GM23338 (cell line): Measurements from ENCODE around the gene CCNB3. TPM values are rescaled to one million over a fixed set of nuclear protein-coding genes. Genes with fewer than 3 reads are reported as not detected.

Source experiments
- ATAC-seq: fragments of 200-7000 bp; cut with Tn5 transposase; 3 replicates; pipeline ENCODE4 v1.9.1; 2020
- DNase-seq: peaks from one replicate; pipeline ENCODE4 v3.0.0-alpha.2; 2015; ENCODE audit warnings: low spot score
- H2AFZ ChIP-seq: fragments of 200-600 bp; sonication (generic); 2 replicates; pipeline ENCODE4 v1.8.0; 2016; ENCODE audit warnings: antibody characterized with exemption, mild to moderate bottlenecking, moderate library complexity
- H3F3A ChIP-seq: fragments of 200-600 bp; sonication (generic); replicated peaks from 2 replicates; pipeline ENCODE4 v1.8.0; 2017; ENCODE audit warnings: antibody characterized with exemption, mixed run types, low read depth
- H3K27ac ChIP-seq: fragments of 200-600 bp; sonication (generic); 2 replicates; pipeline ENCODE4 v1.6.1; 2016; ENCODE audit warnings: low read depth
- H3K27me3 ChIP-seq: fragments of 200-600 bp; sonication (generic); 2 replicates; pipeline ENCODE4 v1.8.0; 2016; ENCODE audit warnings: mild to moderate bottlenecking, mixed run types, moderate library complexity; ENCODE audit not compliant: insufficient read depth
- H3K36me3 ChIP-seq: fragments of 200-600 bp; sonication (generic); 2 replicates; pipeline ENCODE4 v1.8.0; 2016; ENCODE audit warnings: mild to moderate bottlenecking; ENCODE audit not compliant: insufficient read depth
- H3K4me1 ChIP-seq: fragments of 200-600 bp; sonication (generic); 2 replicates; pipeline ENCODE4 v1.8.0; 2016; ENCODE audit warnings: mild to moderate bottlenecking, moderate library complexity; ENCODE audit not compliant: insufficient read depth
- H3K4me2 ChIP-seq: fragments of 200-600 bp; sonication (generic); 2 replicates; pipeline ENCODE4 v1.7.1; 2017; ENCODE audit warnings: mixed run types
- H3K4me3 ChIP-seq: fragments of 200-600 bp; sonication (generic); 2 replicates; pipeline ENCODE4 v1.6.1; 2016; ENCODE audit warnings: mixed run types
- H3K79me2 ChIP-seq: fragments of 200-600 bp; sonication (generic); replicated peaks from 2 replicates; pipeline ENCODE4 v1.8.0; 2017; ENCODE audit warnings: mild to moderate bottlenecking; ENCODE audit not compliant: insufficient read depth
- H3K9me2 ChIP-seq: fragments of 200-600 bp; sonication (generic); 2 replicates; pipeline ENCODE4 v1.8.0; 2017; ENCODE audit not compliant: insufficient read depth
- H4K20me1 ChIP-seq: fragments of 200-600 bp; sonication (generic); replicated peaks from 2 replicates; pipeline ENCODE4 v1.8.0; 2017; ENCODE audit warnings: mild to moderate bottlenecking; ENCODE audit not compliant: insufficient read depth
- H3K27ac Mint-ChIP-seq: 2 replicates; pipeline ENCODE4 v1.8.0; 2020; ENCODE audit warnings: inconsistent platforms, mild to moderate bottlenecking, moderate library complexity, mixed read lengths
- H3K27me3 Mint-ChIP-seq: 3 replicates; pipeline ENCODE4 v1.8.0; 2022; ENCODE audit warnings: low read depth, mild to moderate bottlenecking, moderate library complexity, mixed read lengths, inconsistent platforms; ENCODE audit not compliant: insufficient read depth, poor library complexity
- H3K36me3 Mint-ChIP-seq: 3 replicates; pipeline ENCODE4 v1.8.0; 2021; ENCODE audit warnings: low read depth, mild to moderate bottlenecking, inconsistent platforms, moderate library complexity, mixed read lengths
- H3K4me1 Mint-ChIP-seq: 3 replicates; pipeline ENCODE4 v1.8.0; 2020; ENCODE audit warnings: mild to moderate bottlenecking, inconsistent platforms, mixed read lengths
- H3K4me3 Mint-ChIP-seq: 3 replicates; pipeline ENCODE4 v1.8.0; 2021; ENCODE audit warnings: moderate library complexity, mild to moderate bottlenecking, inconsistent platforms, mixed read lengths
- H3K9me3 Mint-ChIP-seq: 3 replicates; pipeline ENCODE4 v1.8.0; 2020; ENCODE audit warnings: moderate library complexity, mild to moderate bottlenecking, inconsistent platforms, mixed read lengths
- CREB1 ChIP-seq: fragments of 250-450 bp; sonication (Bioruptor Pico); IDR thresholded peaks from 2 replicates; pipeline ENCODE4 v1.5.0; 2020; ENCODE audit warnings: low read depth, mild to moderate bottlenecking, moderate library complexity
- EZH2 ChIP-seq: fragments of 200-600 bp; sonication (generic); IDR thresholded peaks from one replicate; pipeline ENCODE4 v1.8.0; 2017; ENCODE audit warnings: antibody characterized with exemption, mild to moderate bottlenecking, low read depth; ENCODE audit not compliant: unreplicated experiment
- EZH2phosphoT487 ChIP-seq: fragments of 200-600 bp; sonication (generic); IDR thresholded peaks from one replicate; pipeline ENCODE4 v1.8.1; 2018; ENCODE audit warnings: antibody characterized with exemption; ENCODE audit not compliant: unreplicated experiment
- JUNB ChIP-seq: IDR thresholded peaks from one replicate; pipeline ENCODE4 v1.6.1; 2016; ENCODE audit warnings: antibody characterized with exemption; ENCODE audit not compliant: unreplicated experiment
- POLR2AphosphoS5 ChIP-seq: IDR thresholded peaks from 2 replicates; pipeline ENCODE4 v1.6.1; 2016; ENCODE audit warnings: antibody characterized with exemption, low read depth
- ZNF114 ChIP-seq: fragments of 250-450 bp; sonication (Bioruptor Pico); IDR thresholded peaks from 2 replicates; pipeline ENCODE4 v1.5.0; 2020; ENCODE audit warnings: mild to moderate bottlenecking, moderate library complexity
- polyA plus RNA-seq: library from polyadenylated mRNA; unstranded; fragments of >200 nt; fragmentation: Nextera tagmentation; extraction: Ambion mirVana; gene quantifications from 2 replicates; pipeline ENCODE4 v1.2.1, GENCODE V29; 2016
- total RNA-seq: library from RNA; depleted of rRNA; stranded (reverse); fragments of >200 nt; shearing (Covaris generic); gene quantifications from 2 replicates; pipeline ENCODE4 v1.2.3, GENCODE V29; 2014
- TF ChIP-seq, protein P1 (sequence below): fragments of 250-450 bp; sonication (Bioruptor Pico); IDR thresholded peaks from 2 replicates; pipeline ENCODE4 v1.5.0; 2020; ENCODE audit warnings: mild to moderate bottlenecking, moderate library complexity
- TF ChIP-seq, protein P2 (sequence below), 2 experiments: fragments of 200-600 bp in 1 of 2; sonication (generic) in 1 of 2; conservative IDR thresholded peaks; 2 replicates each; pipeline versions ENCODE4 v1.5.1 to v1.6.1; 2016 to 2017; ENCODE audit warnings: antibody characterized with exemption in 2 of 2, low read depth in 2 of 2, mild to moderate bottlenecking in 2 of 2, moderate library complexity in 1 of 2

Gene CCNB3
- total and polyA plus RNA-seq, 2 experiments from 2014 or later, result 0.13 to 1.2 TPM

DNA sequence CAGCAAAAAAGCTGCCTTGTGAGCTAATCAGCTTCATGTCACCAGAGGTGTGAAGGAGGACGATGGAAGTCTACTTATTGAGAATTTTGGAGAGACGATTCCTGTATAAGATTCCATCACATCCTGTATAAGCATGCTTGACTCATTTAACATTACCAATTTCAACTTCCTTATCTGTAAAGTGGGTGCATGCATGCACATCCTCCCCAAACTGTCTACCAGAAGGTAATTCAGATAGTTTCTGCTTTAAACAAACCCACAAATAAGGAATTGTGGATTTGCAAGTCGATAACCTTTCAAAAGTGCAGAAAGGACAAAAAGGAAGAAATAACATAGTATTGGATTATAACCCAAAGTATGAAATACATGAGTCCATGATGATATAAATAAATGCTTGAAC lies 34.8 kb upstream of the CCNB3 start:
- no peaks in the 10 kb centered on the region for H3F3A ChIP-seq
- no peaks in the 10 kb centered on the region for H3K27me3 ChIP-seq
- no peaks in the 10 kb centered on the region for H3K27me3 Mint-ChIP-seq
- no peak overlapping the region for H3K4me2 ChIP-seq
- no peak overlapping the region for H3K4me3 Mint-ChIP-seq
- TF ChIP-seq, protein P1, sequence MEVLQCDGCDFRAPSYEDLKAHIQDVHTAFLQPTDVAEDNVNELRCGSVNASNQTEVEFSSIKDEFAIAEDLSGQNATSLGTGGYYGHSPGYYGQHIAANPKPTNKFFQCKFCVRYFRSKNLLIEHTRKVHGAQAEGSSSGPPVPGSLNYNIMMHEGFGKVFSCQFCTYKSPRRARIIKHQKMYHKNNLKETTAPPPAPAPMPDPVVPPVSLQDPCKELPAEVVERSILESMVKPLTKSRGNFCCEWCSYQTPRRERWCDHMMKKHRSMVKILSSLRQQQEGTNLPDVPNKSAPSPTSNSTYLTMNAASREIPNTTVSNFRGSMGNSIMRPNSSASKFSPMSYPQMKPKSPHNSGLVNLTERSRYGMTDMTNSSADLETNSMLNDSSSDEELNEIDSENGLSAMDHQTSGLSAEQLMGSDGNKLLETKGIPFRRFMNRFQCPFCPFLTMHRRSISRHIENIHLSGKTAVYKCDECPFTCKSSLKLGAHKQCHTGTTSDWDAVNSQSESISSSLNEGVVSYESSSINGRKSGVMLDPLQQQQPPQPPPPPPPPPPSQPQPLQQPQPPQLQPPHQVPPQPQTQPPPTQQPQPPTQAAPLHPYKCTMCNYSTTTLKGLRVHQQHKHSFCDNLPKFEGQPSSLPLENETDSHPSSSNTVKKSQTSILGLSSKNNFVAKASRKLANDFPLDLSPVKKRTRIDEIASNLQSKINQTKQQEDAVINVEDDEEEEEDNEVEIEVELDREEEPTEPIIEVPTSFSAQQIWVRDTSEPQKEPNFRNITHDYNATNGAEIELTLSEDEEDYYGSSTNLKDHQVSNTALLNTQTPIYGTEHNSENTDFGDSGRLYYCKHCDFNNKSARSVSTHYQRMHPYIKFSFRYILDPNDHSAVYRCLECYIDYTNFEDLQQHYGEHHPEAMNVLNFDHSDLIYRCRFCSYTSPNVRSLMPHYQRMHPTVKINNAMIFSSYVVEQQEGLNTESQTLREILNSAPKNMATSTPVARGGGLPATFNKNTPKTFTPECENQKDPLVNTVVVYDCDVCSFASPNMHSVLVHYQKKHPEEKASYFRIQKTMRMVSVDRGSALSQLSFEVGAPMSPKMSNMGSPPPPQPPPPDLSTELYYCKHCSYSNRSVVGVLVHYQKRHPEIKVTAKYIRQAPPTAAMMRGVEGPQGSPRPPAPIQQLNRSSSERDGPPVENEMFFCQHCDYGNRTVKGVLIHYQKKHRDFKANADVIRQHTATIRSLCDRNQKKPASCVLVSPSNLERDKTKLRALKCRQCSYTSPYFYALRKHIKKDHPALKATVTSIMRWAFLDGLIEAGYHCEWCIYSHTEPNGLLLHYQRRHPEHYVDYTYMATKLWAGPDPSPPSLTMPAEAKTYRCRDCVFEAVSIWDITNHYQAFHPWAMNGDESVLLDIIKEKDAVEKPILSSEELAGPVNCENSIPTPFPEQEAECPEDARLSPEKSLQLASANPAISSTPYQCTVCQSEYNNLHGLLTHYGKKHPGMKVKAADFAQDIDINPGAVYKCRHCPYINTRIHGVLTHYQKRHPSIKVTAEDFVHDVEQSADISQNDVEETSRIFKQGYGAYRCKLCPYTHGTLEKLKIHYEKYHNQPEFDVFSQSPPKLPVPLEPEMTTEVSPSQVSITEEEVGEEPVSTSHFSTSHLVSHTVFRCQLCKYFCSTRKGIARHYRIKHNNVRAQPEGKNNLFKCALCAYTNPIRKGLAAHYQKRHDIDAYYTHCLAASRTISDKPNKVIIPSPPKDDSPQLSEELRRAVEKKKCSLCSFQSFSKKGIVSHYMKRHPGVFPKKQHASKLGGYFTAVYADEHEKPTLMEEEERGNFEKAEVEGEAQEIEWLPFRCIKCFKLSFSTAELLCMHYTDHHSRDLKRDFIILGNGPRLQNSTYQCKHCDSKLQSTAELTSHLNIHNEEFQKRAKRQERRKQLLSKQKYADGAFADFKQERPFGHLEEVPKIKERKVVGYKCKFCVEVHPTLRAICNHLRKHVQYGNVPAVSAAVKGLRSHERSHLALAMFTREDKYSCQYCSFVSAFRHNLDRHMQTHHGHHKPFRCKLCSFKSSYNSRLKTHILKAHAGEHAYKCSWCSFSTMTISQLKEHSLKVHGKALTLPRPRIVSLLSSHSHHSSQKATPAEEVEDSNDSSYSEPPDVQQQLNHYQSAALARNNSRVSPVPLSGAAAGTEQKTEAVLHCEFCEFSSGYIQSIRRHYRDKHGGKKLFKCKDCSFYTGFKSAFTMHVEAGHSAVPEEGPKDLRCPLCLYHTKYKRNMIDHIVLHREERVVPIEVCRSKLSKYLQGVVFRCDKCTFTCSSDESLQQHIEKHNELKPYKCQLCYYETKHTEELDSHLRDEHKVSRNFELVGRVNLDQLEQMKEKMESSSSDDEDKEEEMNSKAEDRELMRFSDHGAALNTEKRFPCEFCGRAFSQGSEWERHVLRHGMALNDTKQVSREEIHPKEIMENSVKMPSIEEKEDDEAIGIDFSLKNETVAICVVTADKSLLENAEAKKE, result no peak
- TF ChIP-seq ZNF114 (CRISPR knock-in tag) (no peak), JUNB (no peak), POLR2AphosphoS5 (no peak), CREB1 (CRISPR knock-in tag) (no peak), EZH2 (no peak), EZH2phosphoT487 (no peak)
- TF ChIP-seq, protein P2, sequence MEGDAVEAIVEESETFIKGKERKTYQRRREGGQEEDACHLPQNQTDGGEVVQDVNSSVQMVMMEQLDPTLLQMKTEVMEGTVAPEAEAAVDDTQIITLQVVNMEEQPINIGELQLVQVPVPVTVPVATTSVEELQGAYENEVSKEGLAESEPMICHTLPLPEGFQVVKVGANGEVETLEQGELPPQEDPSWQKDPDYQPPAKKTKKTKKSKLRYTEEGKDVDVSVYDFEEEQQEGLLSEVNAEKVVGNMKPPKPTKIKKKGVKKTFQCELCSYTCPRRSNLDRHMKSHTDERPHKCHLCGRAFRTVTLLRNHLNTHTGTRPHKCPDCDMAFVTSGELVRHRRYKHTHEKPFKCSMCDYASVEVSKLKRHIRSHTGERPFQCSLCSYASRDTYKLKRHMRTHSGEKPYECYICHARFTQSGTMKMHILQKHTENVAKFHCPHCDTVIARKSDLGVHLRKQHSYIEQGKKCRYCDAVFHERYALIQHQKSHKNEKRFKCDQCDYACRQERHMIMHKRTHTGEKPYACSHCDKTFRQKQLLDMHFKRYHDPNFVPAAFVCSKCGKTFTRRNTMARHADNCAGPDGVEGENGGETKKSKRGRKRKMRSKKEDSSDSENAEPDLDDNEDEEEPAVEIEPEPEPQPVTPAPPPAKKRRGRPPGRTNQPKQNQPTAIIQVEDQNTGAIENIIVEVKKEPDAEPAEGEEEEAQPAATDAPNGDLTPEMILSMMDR (conservative IDR thresholded peaks at IDR 0.05; ENCODE audit: low read depth in 2 of 2), result no peak
- H3K4me1 Mint-ChIP-seq, result peaks cover 8% of the 10 kb centered on the region; the same call in 2 of the 3 replicates
- H3K4me3 ChIP-seq, result no peak overlapping the region
- H3K9me3 Mint-ChIP-seq, result peaks cover 4% of the 10 kb centered on the region; the same call in 1 of the 3 replicates
- no peaks in the 10 kb centered on the region for H3K79me2 ChIP-seq
- H3K4me1 ChIP-seq, result no peaks in the 10 kb centered on the region
- H3K36me3 ChIP-seq, result no peaks in the 10 kb centered on the region
- ATAC-seq (no peak), DNase-seq (no peak)
- peaks cover 4% of the 10 kb centered on the region; the same call in 1 of the 3 replicates for H3K36me3 Mint-ChIP-seq
- no peak overlapping the region for H3K27ac ChIP-seq
- H3K27ac Mint-ChIP-seq, result no peak overlapping the region
- no peak overlapping the region for H2AFZ ChIP-seq
- no peaks in the 10 kb centered on the region for H3K9me2 ChIP-seq
- no peaks in the 10 kb centered on the region for H4K20me1 ChIP-seq
